K562 (cell line): Measurements from ENCODE around the gene SATB2. TPM values are rescaled to one million over a fixed set of nuclear protein-coding genes. Genes with fewer than 3 reads are reported as not detected.

Experiments used
- ATAC-seq: fragments of 200-7000 bp; cut with Tn5 transposase; 3 replicates; pipeline ENCODE4 v1.9.1; 2020; ENCODE audit warnings: moderate library complexity
- BruUV-seq: library from RNA; stranded (reverse); fragments of 400-500 nt; replicated peaks from 2 replicates; lab custom pipeline; 2021; lab: Mats Ljungman, UMichigan
- CTCF ChIA-PET: fragments of 300-600 bp; formaldehyde crosslinking; extraction: SDS; loops from one replicate; lab custom pipeline; 2021; ENCODE audit warnings: low intra/inter-chr PET ratio; lab: Yijun Ruan, JAX
- POLR2A ChIA-PET: fragments of 300-600, 350-650 bp; sonication (Branson Sonifier 250); formaldehyde crosslinking; extraction: SDS; loops from one replicate; lab custom pipeline; 2021; ENCODE audit warnings: antibody characterized with exemption, inconsistent platforms; lab: Yijun Ruan, JAX
- DNase-seq, 4 experiments: peaks; one replicate each; pipeline versions ENCODE4 v3.0.0 to v3.0.0-alpha.2; 2011 to 2018; ENCODE audit warnings: low spot score in 3 of 4, mixed read lengths in 3 of 4; ENCODE audit errors: extremely low read depth in 1 of 4
- FAIRE-seq: peaks from 2 replicates; lab custom pipeline; 2011; peaks lifted over from hg19 to GRCh38; lab: Jason Lieb, UNC
- H2AFZ ChIP-seq: 2 replicates; pipeline ENCODE4 v1.6.0; 2011; ENCODE audit warnings: low read depth, low read length, control low read depth, inconsistent platforms
- H3K27ac ChIP-seq: fragments of 200-600 bp; 3 replicates; pipeline ENCODE4 v1.8.0; 2011; ENCODE audit warnings: low read depth, mild to moderate bottlenecking, control low read depth, inconsistent platforms, low read length, moderate library complexity, mixed read lengths; ENCODE audit errors: extremely low read depth
- H3K27me3 ChIP-seq, 2 experiments: fragments of 300-600 bp in 1 of 2; 2 replicates in 1 of 2; 3 replicates in 1 of 2; pipeline versions ENCODE4 v1.6.0 to v1.8.0; 2011; ENCODE audit warnings: inconsistent platforms in 2 of 2, low read length in 2 of 2, mild to moderate bottlenecking in 1 of 2, mixed read lengths in 1 of 2, moderate library complexity in 1 of 2; ENCODE audit not compliant: control insufficient read depth in 2 of 2, insufficient read depth in 2 of 2
- H3K36me3 ChIP-seq: fragments of 300-600 bp; 3 replicates; pipeline ENCODE4 v1.8.0; 2011; ENCODE audit warnings: mild to moderate bottlenecking, low read length, inconsistent platforms; ENCODE audit not compliant: control insufficient read depth, insufficient read depth
- H3K4me1 ChIP-seq, 2 experiments: fragments of 200-600 bp in 1 of 2; replicated peaks in 1 of 2; 2 replicates in 1 of 2; 3 replicates in 1 of 2; pipeline versions ENCODE4 v1.5.1 to v1.8.0; 2011; ENCODE audit warnings: inconsistent platforms in 2 of 2, low read length in 2 of 2, mild to moderate bottlenecking in 1 of 2, mixed read lengths in 1 of 2, moderate library complexity in 1 of 2; ENCODE audit not compliant: control insufficient read depth in 2 of 2, insufficient read depth in 2 of 2
- H3K4me2 ChIP-seq: 2 replicates; pipeline ENCODE4 v1.6.1; 2011; ENCODE audit warnings: low read length, control low read depth, inconsistent platforms, mixed read lengths; ENCODE audit not compliant: insufficient read depth
- H3K4me3 ChIP-seq: fragments of 200-600 bp; sonication (generic), shearing (Covaris generic); 2 replicates; pipeline ENCODE4 v1.5.1; 2016; ENCODE audit warnings: control low read depth, inconsistent platforms
- H3K79me2 ChIP-seq: fragments of 200-600 bp; 3 replicates; pipeline ENCODE4 v1.8.0; 2011; ENCODE audit warnings: low read length, inconsistent platforms; ENCODE audit not compliant: control insufficient read depth, insufficient read depth
- H3K9ac ChIP-seq, 2 experiments: 2 replicates each; pipeline versions ENCODE4 v1.6.0 to v1.6.1; 2011; ENCODE audit warnings: low read depth in 2 of 2, low read length in 2 of 2, control low read depth in 1 of 2, inconsistent platforms in 1 of 2, mild to moderate bottlenecking in 1 of 2, mixed read lengths in 1 of 2; ENCODE audit not compliant: insufficient read depth in 1 of 2
- H3K9me1 ChIP-seq: one replicate; pipeline ENCODE4 v1.6.0; 2011; ENCODE audit warnings: inconsistent platforms, mild to moderate bottlenecking, low read length, moderate library complexity; ENCODE audit not compliant: control insufficient read depth, insufficient read depth
- H3K9me3 ChIP-seq: replicated peaks from 2 replicates; pipeline ENCODE4 v1.5.1; 2011; ENCODE audit warnings: low read depth, low read length, inconsistent platforms; ENCODE audit not compliant: control insufficient read depth, insufficient read depth
- H4K20me1 ChIP-seq: replicated peaks from 2 replicates; pipeline ENCODE4 v1.6.1; 2011; ENCODE audit warnings: low read length, inconsistent platforms, mixed read lengths; ENCODE audit not compliant: control insufficient read depth, insufficient read depth
- BACH1 ChIP-seq: fragments of 200-800 bp; sonication (Bioruptor generic); IDR thresholded peaks from 2 replicates; pipeline ENCODE4 v1.6.1; 2016; ENCODE audit warnings: missing genetic modification characterization, missing compliant biosample characterization
- CBFB ChIP-seq: sonication (generic); formaldehyde crosslinking; IDR thresholded peaks from 2 replicates; pipeline ENCODE4 v1.4.0; 2020; ENCODE audit warnings: mild to moderate bottlenecking, missing genetic modification reagents
- CREM ChIP-seq: IDR thresholded peaks from 2 replicates; pipeline ENCODE4 v1.6.1; 2014; ENCODE audit warnings: antibody characterized with exemption, low read depth
- GTF2A2 ChIP-seq: IDR thresholded peaks from 2 replicates; pipeline ENCODE4 v1.6.1; 2016; ENCODE audit warnings: mild to moderate bottlenecking, missing genetic modification characterization, missing compliant biosample characterization
- KDM1A ChIP-seq, 2 experiments: fragments of 450-650 bp; IDR thresholded peaks; 2 replicates each; pipeline ENCODE4 v1.6.1; 2016; ENCODE audit warnings: mild to moderate bottlenecking in 2 of 2
- MAFG ChIP-seq: fragments of 450-650 bp; conservative IDR thresholded peaks from 2 replicates; pipeline ENCODE4 v1.6.1; 2016; ENCODE audit warnings: missing genetic modification characterization, missing compliant biosample characterization
- NR3C1 ChIP-seq: sonication (generic); formaldehyde crosslinking; IDR thresholded peaks from 2 replicates; pipeline ENCODE4 v1.8.1; 2022; ENCODE audit warnings: missing genetic modification reagents
- SRSF7 ChIP-seq: fragments of 200-400 bp; formaldehyde crosslinking; optimal IDR thresholded peaks from 2 replicates; pipeline ENCODE3; 2017; ENCODE audit warnings: mild to moderate bottlenecking, low read depth, low read length
- TFAM ChIP-seq: fragments of 250-450 bp; sonication (Bioruptor Pico); conservative IDR thresholded peaks from 2 replicates; pipeline ENCODE4 v1.5.0; 2021; ENCODE audit warnings: mild to moderate bottlenecking, moderate library complexity
- TRIM28 ChIP-seq: fragments of 450-650 bp; IDR thresholded peaks from 2 replicates; pipeline ENCODE4 v1.6.1; 2017
- U2AF1 ChIP-seq: fragments of 200-400 bp; formaldehyde crosslinking; optimal IDR thresholded peaks from 2 replicates; pipeline ENCODE3; 2017; ENCODE audit warnings: mild to moderate bottlenecking, low read depth, low read length, moderate library complexity
- ZBTB43 ChIP-seq: sonication (generic); formaldehyde crosslinking; IDR thresholded peaks from 2 replicates; pipeline ENCODE4 v1.8.0; 2023; ENCODE audit warnings: mild to moderate bottlenecking, missing genetic modification reagents
- ZBTB7A ChIP-seq: IDR thresholded peaks from 2 replicates; pipeline ENCODE4 v1.6.1; 2011; ENCODE audit warnings: low read depth, mild to moderate bottlenecking, low read length, moderate library complexity, borderline replicate concordance; ENCODE audit not compliant: control insufficient read depth
- ZNF239 ChIP-seq: fragments of 250-450 bp; sonication (Bioruptor Pico); IDR thresholded peaks from 2 replicates; pipeline ENCODE4 v1.4.0; 2020; ENCODE audit warnings: mild to moderate bottlenecking
- ZNF584 ChIP-seq: fragments of 200-800 bp; sonication (Bioruptor generic); IDR thresholded peaks from 2 replicates; pipeline ENCODE4 v1.6.1; 2016; ENCODE audit warnings: low read depth, mild to moderate bottlenecking, missing genetic modification characterization, missing compliant biosample characterization
- ZNF76 ChIP-seq: fragments of 250-450 bp; sonication (Bioruptor Pico); IDR thresholded peaks from 2 replicates; pipeline ENCODE4 v1.4.0; 2020; ENCODE audit warnings: mild to moderate bottlenecking, moderate library complexity, borderline replicate concordance
- ZZZ3 ChIP-seq: fragments of 450-650 bp; IDR thresholded peaks from 2 replicates; pipeline ENCODE4 v1.6.1; 2016; ENCODE audit warnings: antibody characterized with exemption, mild to moderate bottlenecking, moderate library complexity
- WGBS: fragments of 100-300 bp; shearing (Covaris generic); methylation state at CpG from one replicate; pipeline ENCODE4 v1.1.6; 2016; ENCODE audit warnings: low coverage, mixed read lengths; ENCODE audit not compliant: insufficient coverage; ENCODE audit errors: missing lambda C conversion rate; 5-methylcytosine and 5-hydroxymethylcytosine counted together
- in situ Hi-C: fragments of 300-500 bp; cut with MboI; formaldehyde crosslinking; loops from 4 replicates; pipeline ENCODE4 v1.15.0; 2018; ENCODE audit warnings: inconsistent platforms, mixed read lengths
- intact Hi-C: fragments of 100-400 bp; cut with micrococcal nuclease; formaldehyde crosslinking; loops from 2 replicates; pipeline ENCODE4 v1.14.2; 2022
- polyA plus RNA-seq, 8 experiments: library from polyadenylated mRNA; depleted of rRNA in 4 of 8; stranded (reverse) in 5 of 8; unstranded in 3 of 8; fragments of >200 nt; fragmentation: Nextera tagmentation in 2 of 8; fragmentation: Illumina TruSeq in 1 of 8; extraction: Ambion mirVana in 2 of 8; extraction: Trizol in 1 of 8; gene quantifications; 2 replicates each; pipeline versions ENCODE4 v1.2.1 to v1.2.3, GENCODE V29; 2011 to 2014; ENCODE audit warnings: inconsistent platforms in 1 of 8, missing spikeins in 1 of 8
- total RNA-seq, 7 experiments: library from RNA; depleted of rRNA in 6 of 7; stranded (reverse); fragments of >200 nt in 6 of 7; fragmentation: Illumina TruSeq in 2 of 7; extraction: Trizol in 2 of 7; gene quantifications; 2 replicates each; pipeline versions ENCODE4 v1.2.1 to v1.2.3, GENCODE V29; 2011 to 2021; ENCODE audit warnings: low replicate concordance in 1 of 7
- TF ChIP-seq, protein P1 (sequence below), 3 experiments: IDR thresholded peaks in 2 of 3; conservative IDR thresholded peaks in 1 of 3; 2 replicates each; pipeline ENCODE4 v1.5.1; 2011 to 2012; ENCODE audit warnings: low read length in 3 of 3, mild to moderate bottlenecking in 3 of 3, control low read depth in 2 of 3, improper control_type of control experiment in 1 of 3, inconsistent platforms in 1 of 3, low read depth in 1 of 3, mixed read lengths in 1 of 3, moderate library complexity in 1 of 3; ENCODE audit not compliant: insufficient read depth in 2 of 3

The SATB2 gene
- total and polyA plus RNA-seq, 9 of the 15 experiments (the other 6 are each of a cell fraction or from before 2014, with no cell fraction given): 4.5 to 34.0 (median 15.1) TPM

GRCh38 chr2:199303728-199304177 is 154.0 kb downstream of the SATB2 start:
- no peak overlapping the region for H3K4me2 ChIP-seq
- no peak for TF ChIP-seq NR3C1
- no peak for TF ChIP-seq GTF2A2 (tag)
- TF ChIP-seq TFAM: no peak
- no peak for TF ChIP-seq ZZZ3
- no peak for TF ChIP-seq CBFB (CRISPR knock-in tag)
- no peak for TF ChIP-seq ZNF76 (CRISPR knock-in tag)
- TF ChIP-seq BACH1 (tag): no peak
- TF ChIP-seq U2AF1: no peak
- TF ChIP-seq ZNF584 (CRISPR knock-in tag): no peak
- no peak for TF ChIP-seq ZNF239 (CRISPR knock-in tag)
- TF ChIP-seq, protein P1, sequence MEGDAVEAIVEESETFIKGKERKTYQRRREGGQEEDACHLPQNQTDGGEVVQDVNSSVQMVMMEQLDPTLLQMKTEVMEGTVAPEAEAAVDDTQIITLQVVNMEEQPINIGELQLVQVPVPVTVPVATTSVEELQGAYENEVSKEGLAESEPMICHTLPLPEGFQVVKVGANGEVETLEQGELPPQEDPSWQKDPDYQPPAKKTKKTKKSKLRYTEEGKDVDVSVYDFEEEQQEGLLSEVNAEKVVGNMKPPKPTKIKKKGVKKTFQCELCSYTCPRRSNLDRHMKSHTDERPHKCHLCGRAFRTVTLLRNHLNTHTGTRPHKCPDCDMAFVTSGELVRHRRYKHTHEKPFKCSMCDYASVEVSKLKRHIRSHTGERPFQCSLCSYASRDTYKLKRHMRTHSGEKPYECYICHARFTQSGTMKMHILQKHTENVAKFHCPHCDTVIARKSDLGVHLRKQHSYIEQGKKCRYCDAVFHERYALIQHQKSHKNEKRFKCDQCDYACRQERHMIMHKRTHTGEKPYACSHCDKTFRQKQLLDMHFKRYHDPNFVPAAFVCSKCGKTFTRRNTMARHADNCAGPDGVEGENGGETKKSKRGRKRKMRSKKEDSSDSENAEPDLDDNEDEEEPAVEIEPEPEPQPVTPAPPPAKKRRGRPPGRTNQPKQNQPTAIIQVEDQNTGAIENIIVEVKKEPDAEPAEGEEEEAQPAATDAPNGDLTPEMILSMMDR (IDR thresholded peaks at IDR 0.05 in 2 of 3, conservative IDR thresholded peaks at IDR 0.05 in 1 of 3; ENCODE audit: insufficient read depth in 2 of 3, low read depth in 1 of 3, low read length in 3 of 3): no peak
- no peak for TF ChIP-seq ZBTB7A
- TF ChIP-seq SRSF7: no peak
- no peak for TF ChIP-seq TRIM28
- no peak for TF ChIP-seq CREM
- no peak for TF ChIP-seq KDM1A (IDR thresholded peaks at IDR 0.05)
- no peak for TF ChIP-seq MAFG
- no peak for TF ChIP-seq ZBTB43 (CRISPR knock-in tag)
- TF ChIP-seq, all 486 proteins: peak for 0
- 77% methylated on average over 4 of the region's 6 CpGs for WGBS
- Histone ChIP-seq H3K79me2 (no peaks in the 10 kb centered on the region), H4K20me1 (no peaks in the 10 kb centered on the region), H3K4me3 (no peak overlapping the region), H3K36me3 (peaks cover 88% of the 10 kb centered on the region; the same call in 2 of the 3 replicates), H3K27ac (no peak overlapping the region), H3K9ac (no peak overlapping the region), H2AFZ (no peak overlapping the region), H3K27me3 (no peaks in the 10 kb centered on the region), H3K4me1 (no peaks in the 10 kb centered on the region), H3K9me1 (no peaks in the 10 kb centered on the region), H3K9me3 (no peaks in the 10 kb centered on the region)
- no TSS peak for BruUV-seq
- ATAC-seq (no peak), DNase-seq (no peak), FAIRE-seq (no peak)
- intact Hi-C loops: no loop called here
- CTCF ChIA-PET: no interaction called here
- in situ Hi-C loops: no loop called here
- POLR2A ChIA-PET: no interaction called here
